ENCODE measurements around the gene MTMR11.
"Not testable (repeated sequence)": the region's sequence is repeated elsewhere in the genome, so short reads cannot be mapped to it uniquely, and the experiment has no call there.

MTMR11 gene

GRCh38 chr1:149962039-149962647 lies 25.5 kb upstream of the MTMR11 start:
- peak; percentile 69 for TF ChIP-seq CTCF (IDR thresholded peaks at IDR 0.05; ENCODE audit: low read depth, low read length)
- in situ Hi-C loops (cut with HindIII; ENCODE audit: low sequenced_read_pairs) = no loop called here
- no peak overlapping the region for H3K4me3 ChIP-seq (ENCODE audit: low read depth, low read length)
- DNase-seq (ENCODE audit: low read depth, low spot score) = peak; percentile 84

GRCh38 chr1:149957548-149957947 lies 20.9 kb upstream of the MTMR11 start:
- in situ Hi-C loops (cut with HindIII; ENCODE audit: low sequenced_read_pairs); DNase-seq (ENCODE audit: low read depth, low spot score); H3K4me3 ChIP-seq (ENCODE audit: low read depth, low read length): not testable (repeated sequence)

GRCh38 chr1:149949911-149950310 lies 13.2 kb upstream of the MTMR11 start:
- no peak for TF ChIP-seq CTCF (IDR thresholded peaks at IDR 0.05; ENCODE audit: low read depth, low read length)
- H3K4me3 ChIP-seq (ENCODE audit: low read depth, low read length) = no peak overlapping the region
- in situ Hi-C loops (cut with HindIII; ENCODE audit: low sequenced_read_pairs) = no loop called here
- peak; percentile 19 for DNase-seq (ENCODE audit: low read depth, low spot score)

GRCh38 chr1:149945206-149945605 lies 8.5 kb upstream of the MTMR11 start:
- no peak overlapping the region for H3K4me3 ChIP-seq (ENCODE audit: low read depth, low read length)
- in situ Hi-C loops (cut with HindIII; ENCODE audit: low sequenced_read_pairs) = no loop called here
- no peak for DNase-seq (ENCODE audit: low read depth, low spot score)
- TF ChIP-seq CTCF (IDR thresholded peaks at IDR 0.05; ENCODE audit: low read depth, low read length) = no peak

- no peak for TF ChIP-seq CTCF (IDR thresholded peaks at IDR 0.05; ENCODE audit: low read depth, low read length)
- DNase-seq (ENCODE audit: low read depth, low spot score) = no peak
- in situ Hi-C loops (cut with HindIII; ENCODE audit: low sequenced_read_pairs) = no loop called here
- H3K4me3 ChIP-seq (ENCODE audit: low read depth, low read length) = no peak overlapping the region
Measured at GRCh38 chr1:149942885-149943284, 6.2 kb upstream of the MTMR11 start.

- peak; percentile 34 for DNase-seq (ENCODE audit: low read depth, low spot score)
- in situ Hi-C loops (cut with HindIII; ENCODE audit: low sequenced_read_pairs) = no loop called here
- H3K4me3 ChIP-seq (ENCODE audit: low read depth, low read length) = no peak overlapping the region
- peak; percentile 49 for TF ChIP-seq CTCF (IDR thresholded peaks at IDR 0.05; ENCODE audit: low read depth, low read length)
Measured at GRCh38 chr1:149942207-149942606, 5.5 kb upstream of the MTMR11 start.

- no peak for DNase-seq (ENCODE audit: low read depth, low spot score)
- no peak for TF ChIP-seq CTCF (IDR thresholded peaks at IDR 0.05; ENCODE audit: low read depth, low read length)
- no peak overlapping the region for H3K4me3 ChIP-seq (ENCODE audit: low read depth, low read length)
- in situ Hi-C loops (cut with HindIII; ENCODE audit: low sequenced_read_pairs) = no loop called here
Measured at GRCh38 chr1:149940427-149940826, 3.7 kb upstream of the MTMR11 start.

GRCh38 chr1:149938668-149939003 lies 2.0 kb upstream of the MTMR11 start:
- DNase-seq (ENCODE audit: low read depth, low spot score); H3K4me3 ChIP-seq (ENCODE audit: low read depth, low read length); in situ Hi-C loops (cut with HindIII; ENCODE audit: low sequenced_read_pairs): not testable (repeated sequence)
